Keratinocyte (primary cell): ENCODE results near the gene NUP210. TPM values are rescaled to one million over a fixed set of nuclear protein-coding genes. Genes with fewer than 3 reads are reported as not detected.

Experiments
- DNase-seq: peaks from one replicate; pipeline ENCODE4 v3.0.0-alpha.2; 2011; ENCODE audit warnings: low read depth, missing footprints, low spot score
- FAIRE-seq: peaks from 2 replicates; lab custom pipeline; 2011; peaks lifted over from hg19 to GRCh38; lab: Jason Lieb, UNC
- H2AFZ ChIP-seq: 2 replicates; pipeline ENCODE4 v1.6.0; 2012; ENCODE audit warnings: low read length, control low read depth, inconsistent platforms; ENCODE audit not compliant: control insufficient read depth
- H3K27ac ChIP-seq: 2 replicates; pipeline ENCODE4 v1.5.1; 2011; ENCODE audit warnings: low read length; ENCODE audit not compliant: control insufficient read depth, insufficient read depth
- H3K27me3 ChIP-seq: 3 replicates; pipeline ENCODE4 v1.6.0; 2011; ENCODE audit warnings: low read length; ENCODE audit not compliant: control insufficient read depth, insufficient read depth; ENCODE audit errors: extremely low read depth
- H3K36me3 ChIP-seq, 2 experiments: 2 replicates in 1 of 2; 3 replicates in 1 of 2; pipeline ENCODE4 v1.5.1; 2011; ENCODE audit warnings: low read length in 2 of 2, mild to moderate bottlenecking in 1 of 2; ENCODE audit not compliant: control insufficient read depth in 2 of 2, insufficient read depth in 2 of 2; ENCODE audit errors: extremely low read depth in 1 of 2
- H3K4me1 ChIP-seq: 3 replicates; pipeline ENCODE4 v1.5.1; 2011; ENCODE audit warnings: low read length; ENCODE audit not compliant: control insufficient read depth, insufficient read depth; ENCODE audit errors: extremely low read depth
- H3K4me2 ChIP-seq: 3 replicates; pipeline ENCODE4 v1.6.0; 2011; ENCODE audit warnings: low read depth, low read length; ENCODE audit not compliant: control insufficient read depth, insufficient read depth; ENCODE audit errors: extremely low read depth
- H3K4me3 ChIP-seq, 3 experiments: fragments of 200-600 bp in 1 of 3; sonication (generic) in 1 of 3; 2 replicates in 2 of 3; 3 replicates in 1 of 3; pipeline ENCODE4 v1.5.1; 2011 to 2016; ENCODE audit warnings: low read length in 3 of 3, mild to moderate bottlenecking in 3 of 3, control low read depth in 2 of 3, inconsistent platforms in 1 of 3, low read depth in 1 of 3, mixed read lengths in 1 of 3, mixed run types in 1 of 3, moderate library complexity in 1 of 3; ENCODE audit not compliant: control insufficient read depth in 2 of 3, insufficient read depth in 2 of 3; ENCODE audit errors: extremely low read depth in 1 of 3
- H3K79me2 ChIP-seq: 2 replicates; pipeline ENCODE4 v1.6.0; 2012; ENCODE audit warnings: low read length; ENCODE audit not compliant: control insufficient read depth, insufficient read depth
- H3K9ac ChIP-seq: 3 replicates; pipeline ENCODE4 v1.6.0; 2011; ENCODE audit warnings: low read length; ENCODE audit not compliant: control insufficient read depth, insufficient read depth; ENCODE audit errors: extremely low read depth
- H3K9me1 ChIP-seq: 3 replicates; pipeline ENCODE4 v1.6.0; 2011; ENCODE audit warnings: low read length; ENCODE audit not compliant: control insufficient read depth, insufficient read depth; ENCODE audit errors: extremely low read depth
- H3K9me3 ChIP-seq: 2 replicates; pipeline ENCODE4 v1.5.1; 2012; ENCODE audit warnings: low read depth, low read length; ENCODE audit not compliant: control insufficient read depth
- H4K20me1 ChIP-seq: 3 replicates; pipeline ENCODE4 v1.6.0; 2011; ENCODE audit warnings: low read length; ENCODE audit not compliant: control insufficient read depth, insufficient read depth; ENCODE audit errors: extremely low read depth
- CTCF ChIP-seq, 3 experiments: IDR thresholded peaks in 1 of 3; conservative IDR thresholded peaks in 1 of 3; optimal IDR thresholded peaks in 1 of 3; 2 replicates in 2 of 3; 3 replicates in 1 of 3; pipeline versions ENCODE3 to v1.5.1; 2011; ENCODE audit warnings: low read length in 3 of 3, mild to moderate bottlenecking in 3 of 3, moderate library complexity in 2 of 3, control low read depth in 1 of 3, inconsistent platforms in 1 of 3; ENCODE audit not compliant: insufficient read depth in 2 of 3; ENCODE audit errors: extremely low read depth in 1 of 3
- EZH2 ChIP-seq: IDR thresholded peaks from one replicate; pipeline ENCODE4 v1.6.1; 2012; ENCODE audit warnings: inconsistent platforms, mild to moderate bottlenecking, low read length, moderate library complexity
- dilution Hi-C: fragments of 300-500 bp; cut with MboI; formaldehyde crosslinking; loops from one replicate; pipeline ENCODE4 v1.7.0; 2020; ENCODE audit warnings: low sequenced_read_pairs; ENCODE audit not compliant: extremely low pct_ligation_motif_present
- polyA plus RNA-seq, 5 experiments: library from polyadenylated mRNA; depleted of rRNA in 3 of 5; stranded (reverse) in 3 of 5; stranded (forward) in 1 of 5; unstranded in 1 of 5; fragments of >200 nt; gene quantifications; 1 replicate in 1 of 5; 2 replicates in 3 of 5; 3 replicates in 1 of 5; pipeline versions ENCODE4 v1.2.1 to v1.2.3, GENCODE V29; 2011 to 2012; ENCODE audit warnings: missing spikeins in 2 of 5, low read depth in 1 of 5, low replicate concordance in 1 of 5

The NUP210 gene
- polyA plus RNA-seq, 1 donor (not counting 4 experiments of a cell fraction or from before 2014, with no cell fraction given), result 0.01 TPM

- no peaks in the 10 kb centered on the region for H3K4me1 ChIP-seq
- dilution Hi-C loops, result no loop called here
Observed at GRCh38 chr3:13401149-13401548, 19.0 kb downstream of the NUP210 start.

GRCh38 chr3:13400114-13400673 lies 19.9 kb downstream of the NUP210 start:
- dilution Hi-C loops, result no loop called here

More at GRCh38 chr3:13401149-13401548, 19.0 kb downstream of the NUP210 start:
- H3K9ac ChIP-seq, result no peak overlapping the region
- H3K79me2 ChIP-seq, result no peaks in the 10 kb centered on the region
- H3K9me1 ChIP-seq, result no peaks in the 10 kb centered on the region
- no peak overlapping the region for H2AFZ ChIP-seq
- H3K27me3 ChIP-seq, result peaks cover 3% of the 10 kb centered on the region
- no peak for FAIRE-seq
- no peaks in the 10 kb centered on the region for H3K36me3 ChIP-seq
- H4K20me1 ChIP-seq, result no peaks in the 10 kb centered on the region
- no peak for DNase-seq
- no peaks in the 10 kb centered on the region for H3K9me3 ChIP-seq
- H3K4me3 ChIP-seq, result no peak overlapping the region
- no peak overlapping the region for H3K27ac ChIP-seq
- no peak overlapping the region for H3K4me2 ChIP-seq
- no peak for TF ChIP-seq CTCF (optimal IDR thresholded peaks at IDR 0.05 in 1 of 3, IDR thresholded peaks at IDR 0.05 in 1 of 3, conservative IDR thresholded peaks at IDR 0.05 in 1 of 3; ENCODE audit: extremely low read depth in 1 of 3, insufficient read depth in 2 of 3, low read length in 3 of 3)
- TF ChIP-seq EZH2, result no peak

More at GRCh38 chr3:13400114-13400673, 19.9 kb downstream of the NUP210 start:
- DNase-seq, result no peak
- Histone ChIP-seq H2AFZ (no peak overlapping the region), H3K9me1 (no peaks in the 10 kb centered on the region), H3K9me3 (no peaks in the 10 kb centered on the region), H3K36me3 (no peaks in the 10 kb centered on the region), H3K9ac (no peak overlapping the region), H3K4me2 (no peak overlapping the region), H3K27ac (no peak overlapping the region), H3K79me2 (no peaks in the 10 kb centered on the region), H3K27me3 (peaks cover 3% of the 10 kb centered on the region), H3K4me3 (no peak overlapping the region), H3K4me1 (no peaks in the 10 kb centered on the region), H4K20me1 (no peaks in the 10 kb centered on the region)
- TF ChIP-seq CTCF (optimal IDR thresholded peaks at IDR 0.05 in 1 of 3, IDR thresholded peaks at IDR 0.05 in 1 of 3, conservative IDR thresholded peaks at IDR 0.05 in 1 of 3; ENCODE audit: extremely low read depth in 1 of 3, insufficient read depth in 2 of 3, low read length in 3 of 3) (no peak), EZH2 (no peak)
- no peak for FAIRE-seq
